Measurements from ENCODE around the gene LTK.

- no peak for TF ChIP-seq EZH2 (IDR thresholded peaks at IDR 0.05; ENCODE audit: borderline replicate concordance, insufficient read depth, low read depth, low read length, poor library complexity, severe bottlenecking)
- TF ChIP-seq, protein P1, sequence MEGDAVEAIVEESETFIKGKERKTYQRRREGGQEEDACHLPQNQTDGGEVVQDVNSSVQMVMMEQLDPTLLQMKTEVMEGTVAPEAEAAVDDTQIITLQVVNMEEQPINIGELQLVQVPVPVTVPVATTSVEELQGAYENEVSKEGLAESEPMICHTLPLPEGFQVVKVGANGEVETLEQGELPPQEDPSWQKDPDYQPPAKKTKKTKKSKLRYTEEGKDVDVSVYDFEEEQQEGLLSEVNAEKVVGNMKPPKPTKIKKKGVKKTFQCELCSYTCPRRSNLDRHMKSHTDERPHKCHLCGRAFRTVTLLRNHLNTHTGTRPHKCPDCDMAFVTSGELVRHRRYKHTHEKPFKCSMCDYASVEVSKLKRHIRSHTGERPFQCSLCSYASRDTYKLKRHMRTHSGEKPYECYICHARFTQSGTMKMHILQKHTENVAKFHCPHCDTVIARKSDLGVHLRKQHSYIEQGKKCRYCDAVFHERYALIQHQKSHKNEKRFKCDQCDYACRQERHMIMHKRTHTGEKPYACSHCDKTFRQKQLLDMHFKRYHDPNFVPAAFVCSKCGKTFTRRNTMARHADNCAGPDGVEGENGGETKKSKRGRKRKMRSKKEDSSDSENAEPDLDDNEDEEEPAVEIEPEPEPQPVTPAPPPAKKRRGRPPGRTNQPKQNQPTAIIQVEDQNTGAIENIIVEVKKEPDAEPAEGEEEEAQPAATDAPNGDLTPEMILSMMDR (IDR thresholded peaks at IDR 0.05), result no peak
These were observed 26.2 kb downstream of the LTK start for GRCh38 chr15:41487381-41487780.

Measured in B cell (primary cell).